Common myeloid progenitor, CD34-positive (primary cell): ENCODE measurements around the gene CEP120.

Experiments used
- CTCF ChIA-PET: fragments of 350-600 bp; sonication (Branson Sonifier 250); formaldehyde crosslinking; loops from one replicate; lab custom pipeline; 2021; ENCODE audit warnings: antibody characterized with exemption; lab: Charles Lee
- POLR2A ChIA-PET: fragments of 350-600 bp; sonication (Branson Sonifier 250); formaldehyde crosslinking; loops from one replicate; lab custom pipeline; 2021; ENCODE audit warnings: antibody characterized with exemption; lab: Charles Lee
- DNase-seq, 3 donors: peaks; one replicate each; pipeline versions ENCODE4 v3.0.0 to v3.0.0-alpha.2; 2013
- H3K27ac ChIP-seq, 2 experiments: 1 replicate in 1 of 2; 2 replicates in 1 of 2; pipeline ENCODE4 v1.7.0; 2013; ENCODE audit warnings: inconsistent platforms in 2 of 2, low read length in 2 of 2, mild to moderate bottlenecking in 2 of 2, low read depth in 1 of 2, moderate library complexity in 1 of 2; ENCODE audit not compliant: severe bottlenecking in 2 of 2, insufficient read depth in 1 of 2, poor library complexity in 1 of 2
- H3K27me3 ChIP-seq, 5 experiments: replicated peaks in 2 of 5; 1 replicate in 3 of 5; 2 replicates in 2 of 5; pipeline versions ENCODE4 v1.6.1 to v1.7.0; 2013; ENCODE audit warnings: low read length in 4 of 5, mild to moderate bottlenecking in 2 of 5, moderate library complexity in 2 of 5, inconsistent platforms in 1 of 5; ENCODE audit not compliant: insufficient read depth in 5 of 5, control insufficient read depth in 4 of 5
- H3K36me3 ChIP-seq, 4 experiments: 1 replicate in 2 of 4; 2 replicates in 2 of 4; pipeline versions ENCODE4 v1.6.1 to v1.7.0; 2013; ENCODE audit warnings: low read length in 3 of 4, control low read depth in 1 of 4, mild to moderate bottlenecking in 1 of 4; ENCODE audit not compliant: control insufficient read depth in 4 of 4, insufficient read depth in 4 of 4
- H3K4me1 ChIP-seq, 4 experiments: 1 replicate in 3 of 4; 2 replicates in 1 of 4; pipeline versions ENCODE4 v1.6.1 to v1.7.1; 2013; ENCODE audit warnings: low read length in 3 of 4, mild to moderate bottlenecking in 3 of 4, control low read depth in 1 of 4, inconsistent platforms in 1 of 4, moderate library complexity in 1 of 4; ENCODE audit not compliant: control insufficient read depth in 4 of 4, insufficient read depth in 4 of 4; ENCODE audit errors: control extremely low read depth in 1 of 4
- H3K4me3 ChIP-seq, 7 experiments: 1 replicate in 4 of 7; 2 replicates in 3 of 7; pipeline versions ENCODE4 v1.5.1 to v1.7.0; 2013; ENCODE audit warnings: mild to moderate bottlenecking in 7 of 7, low read length in 6 of 7, moderate library complexity in 6 of 7, inconsistent platforms in 2 of 7, low read depth in 2 of 7, control low read depth in 1 of 7; ENCODE audit not compliant: insufficient read depth in 4 of 7, control insufficient read depth in 1 of 7; ENCODE audit errors: extremely low read depth in 1 of 7
- H3K9me3 ChIP-seq, 5 experiments: 1 replicate in 4 of 5; 2 replicates in 1 of 5; pipeline versions ENCODE4 v1.6.1 to v1.7.1; 2013; ENCODE audit warnings: low read length in 4 of 5, mild to moderate bottlenecking in 2 of 5, inconsistent platforms in 1 of 5, low read depth in 1 of 5, moderate library complexity in 1 of 5; ENCODE audit not compliant: control insufficient read depth in 4 of 5, insufficient read depth in 2 of 5; ENCODE audit errors: control extremely low read depth in 1 of 5
- WGBS: methylation state at CpG from one replicate; pipeline ENCODE4 v1.1.5; 2013; ENCODE audit not compliant: insufficient coverage; 5-methylcytosine and 5-hydroxymethylcytosine counted together

The CEP120 gene

DNA sequence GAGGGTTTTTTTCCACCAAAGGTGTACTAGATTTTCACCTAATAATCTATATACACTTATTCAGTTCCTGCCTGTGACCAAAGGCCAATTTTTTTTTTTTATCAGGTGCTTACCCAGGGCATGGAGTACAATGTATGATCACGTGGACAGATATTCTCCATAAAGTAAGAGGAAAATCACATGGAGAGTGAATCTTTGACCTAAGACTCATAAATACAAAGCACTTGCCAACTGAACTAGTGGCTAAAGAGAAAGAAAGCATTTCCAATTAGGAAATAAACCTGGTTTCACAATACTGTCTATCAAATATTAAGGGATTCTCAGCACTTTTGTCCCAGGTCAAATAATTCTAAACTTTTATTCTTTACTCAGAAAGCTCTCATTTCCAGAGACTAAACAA lies 33.0 kb upstream of the CEP120 start:
- POLR2A ChIA-PET, result no interaction called here
- H3K9me3 ChIP-seq, result no peaks in the 10 kb centered on the region
- no peaks in the 10 kb centered on the region for H3K27me3 ChIP-seq
- no peak overlapping the region for H3K4me3 ChIP-seq
- CTCF ChIA-PET, result no interaction called here
- H3K4me1 ChIP-seq, result no peaks in the 10 kb centered on the region
- DNase-seq, result no peak
- no peak overlapping the region for H3K27ac ChIP-seq
- no peaks in the 10 kb centered on the region for H3K36me3 ChIP-seq
- no CpG with 5 or more reads among the region's 1 CpG for WGBS

DNA sequence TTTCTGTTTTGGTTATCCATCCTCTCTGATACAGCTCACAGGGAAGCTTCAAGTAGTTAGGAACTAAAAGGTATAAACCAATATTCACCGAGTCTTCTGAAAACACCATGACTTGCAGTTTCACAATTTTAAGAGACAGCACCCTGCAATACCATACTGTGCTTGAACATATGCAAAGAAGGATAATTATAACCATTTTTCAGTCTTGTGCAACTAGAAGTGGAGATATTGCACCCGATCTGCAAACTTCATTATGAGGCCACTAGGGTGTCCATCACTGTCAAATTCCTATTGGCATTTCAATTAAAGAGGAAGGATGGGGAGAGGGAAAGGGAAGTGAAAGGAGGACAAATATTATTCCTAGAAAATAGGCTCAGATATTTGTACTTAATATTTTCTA lies 32.4 kb upstream of the CEP120 start:
- POLR2A ChIA-PET, result no interaction called here
- 60% methylated on average over 1 of the region's 2 CpGs for WGBS
- no peak for DNase-seq
- Histone ChIP-seq H3K4me3 (no peak overlapping the region), H3K27me3 (no peaks in the 10 kb centered on the region), H3K36me3 (no peaks in the 10 kb centered on the region), H3K4me1 (no peaks in the 10 kb centered on the region), H3K9me3 (no peaks in the 10 kb centered on the region), H3K27ac (no peak overlapping the region)
- CTCF ChIA-PET, result interaction anchor here (1.3 kb wide), 1 partner anchor 61 kb away, joined by 3 read pairs; no protein-coding TSS in a partner anchor

DNA sequence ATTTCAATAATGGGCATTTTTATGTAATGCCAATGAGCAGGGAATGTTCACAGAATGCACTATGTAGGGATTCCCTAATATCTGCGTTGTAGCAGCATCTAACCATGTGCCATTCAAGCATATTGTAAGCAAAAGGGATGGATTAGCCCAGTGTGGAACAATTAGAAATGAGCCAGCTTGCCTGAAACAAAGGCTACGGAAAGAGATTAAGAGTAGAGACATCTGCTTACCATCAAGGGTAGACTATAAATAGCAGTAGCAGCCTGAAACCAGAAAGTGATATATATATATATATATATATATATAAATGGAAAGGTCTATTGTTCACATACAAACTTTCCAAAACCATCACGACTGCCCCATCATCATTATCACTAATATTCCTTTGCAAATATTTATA lies 31.9 kb upstream of the CEP120 start:
- Histone ChIP-seq H3K36me3 (no peaks in the 10 kb centered on the region), H3K27ac (no peak overlapping the region), H3K27me3 (no peaks in the 10 kb centered on the region), H3K4me1 (no peaks in the 10 kb centered on the region), H3K4me3 (no peak overlapping the region), H3K9me3 (no peaks in the 10 kb centered on the region)
- 100% methylated on average over 1 of the region's 3 CpGs for WGBS
- ChIA-PET CTCF (interaction anchor here (1.3 kb wide), 1 partner anchor 62 kb away, joined by 3 read pairs; no protein-coding TSS in a partner anchor), POLR2A (no interaction called here)
- DNase-seq, result no peak

DNA sequence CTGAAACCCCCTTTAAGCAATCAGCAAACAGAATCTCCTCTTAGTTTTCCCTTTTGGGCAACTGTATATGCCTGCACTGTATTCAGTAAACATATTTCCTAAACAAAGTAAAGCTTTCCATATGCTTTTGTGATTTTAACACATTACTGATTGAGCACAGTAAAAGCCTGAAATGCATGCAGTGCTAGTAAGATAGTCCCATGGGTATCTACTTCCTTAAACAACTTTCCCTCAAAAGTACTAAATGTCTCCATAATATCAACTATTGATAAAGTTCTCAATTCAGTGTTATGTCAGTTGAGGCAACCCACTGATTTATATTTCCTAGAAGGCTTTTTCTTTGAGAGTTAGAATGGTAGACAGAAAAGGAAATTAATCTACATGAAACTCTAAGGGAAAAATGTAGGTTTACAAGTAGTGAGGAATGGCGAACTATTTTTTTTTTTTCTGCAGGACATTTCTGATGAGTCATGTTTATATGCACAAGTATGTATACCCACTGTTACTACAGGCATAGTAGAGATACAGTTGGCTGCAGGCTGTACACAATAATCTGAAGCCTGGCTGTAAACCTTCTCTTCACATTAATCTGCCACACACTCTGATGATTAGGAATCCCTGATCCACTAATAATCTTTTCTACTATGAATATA lies 31.2 kb upstream of the CEP120 start:
- H3K27ac ChIP-seq, result no peak overlapping the region
- H3K4me1 ChIP-seq, result no peaks in the 10 kb centered on the region
- ChIA-PET POLR2A (no interaction called here), CTCF (interaction anchor here (1.3 kb wide), 1 partner anchor 62 kb away, joined by 3 read pairs; no protein-coding TSS in a partner anchor)
- no peak for DNase-seq
- no peaks in the 10 kb centered on the region for H3K36me3 ChIP-seq
- H3K9me3 ChIP-seq, result no peaks in the 10 kb centered on the region
- WGBS, result no CpG with 5 or more reads among the region's 1 CpG
- no peak overlapping the region for H3K4me3 ChIP-seq
- no peaks in the 10 kb centered on the region for H3K27me3 ChIP-seq

DNA sequence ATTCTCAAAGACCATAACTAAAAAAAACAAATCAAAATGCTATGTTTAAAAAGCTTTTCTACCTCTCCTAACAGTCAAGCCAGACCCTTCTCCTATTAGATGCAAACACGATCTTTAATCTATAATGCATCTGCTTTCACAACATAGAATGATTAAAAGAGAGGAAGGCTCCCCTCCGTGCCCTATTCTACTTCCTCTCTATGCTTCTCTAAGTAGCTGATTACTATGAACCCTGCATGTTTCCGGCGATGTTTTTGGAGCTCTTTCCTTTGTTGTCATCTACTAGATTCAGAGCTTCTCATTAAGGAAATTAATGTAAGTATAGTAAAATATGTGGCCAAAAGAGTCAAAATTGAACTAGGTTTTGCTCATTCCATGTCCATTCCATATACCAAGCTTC lies 29.2 kb upstream of the CEP120 start:
- CTCF ChIA-PET, result interaction anchor here (1.2 to 1.7 kb wide), 2 partner anchors 10 to 26 kb away, joined by 3 read pairs; no protein-coding TSS in a partner anchor

DNA sequence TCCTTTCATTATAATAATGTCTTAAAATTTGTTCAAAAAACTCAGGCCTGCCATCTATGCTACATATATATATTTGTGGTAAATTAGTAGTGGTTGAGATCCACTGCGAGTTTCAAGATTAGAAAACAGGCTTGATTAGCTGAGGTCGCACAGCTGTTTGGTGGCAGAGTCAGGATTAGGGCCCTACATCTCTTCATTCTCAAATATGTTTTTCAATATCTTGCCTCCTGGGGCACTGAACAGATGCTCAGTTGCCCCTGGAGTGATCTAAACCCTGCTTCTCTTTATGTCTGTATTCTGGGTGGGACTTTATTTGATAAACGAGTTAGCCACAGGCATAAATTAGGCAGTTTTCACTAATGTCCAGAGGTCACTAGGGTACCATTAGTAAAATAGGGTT lies 27.8 kb upstream of the CEP120 start:
- WGBS, result 100% methylated on average over 1 of the region's 3 CpGs
- POLR2A ChIA-PET, result no interaction called here

More for the DNA sequence above, 29.2 kb upstream of the CEP120 start:
- Histone ChIP-seq H3K9me3 (no peaks in the 10 kb centered on the region), H3K36me3 (no peaks in the 10 kb centered on the region), H3K4me1 (no peaks in the 10 kb centered on the region), H3K4me3 (no peak overlapping the region), H3K27ac (no peak overlapping the region), H3K27me3 (no peaks in the 10 kb centered on the region)
- no peak for DNase-seq
- no CpG with 5 or more reads among the region's 4 CpGs for WGBS
- POLR2A ChIA-PET, result interaction anchor here (0.6 kb wide), 1 partner anchor 758 kb away, joined by 3 read pairs; no protein-coding TSS in a partner anchor

DNA sequence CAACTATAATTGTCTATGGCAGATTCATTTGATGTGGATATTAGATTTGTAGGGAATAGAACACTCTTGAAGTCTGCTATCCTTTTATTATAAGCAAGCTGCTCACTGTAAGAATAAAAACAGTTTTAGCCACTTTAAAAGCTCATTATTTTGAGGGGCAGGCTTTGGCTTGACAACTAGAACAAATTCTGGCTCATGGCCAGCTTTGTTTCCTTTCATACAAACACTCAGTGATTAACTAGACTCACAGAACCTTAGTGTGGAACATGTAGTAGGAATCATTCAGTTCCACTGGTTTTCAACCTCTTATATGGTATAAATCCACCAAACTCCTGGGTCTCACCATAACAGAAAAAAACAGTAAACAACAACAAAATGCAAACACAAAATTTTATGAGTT lies 27.4 kb upstream of the CEP120 start:
- H3K9me3 ChIP-seq, result no peaks in the 10 kb centered on the region
- H3K36me3 ChIP-seq, result no peaks in the 10 kb centered on the region
- no peaks in the 10 kb centered on the region for H3K4me1 ChIP-seq
- no peaks in the 10 kb centered on the region for H3K27me3 ChIP-seq
- ChIA-PET CTCF (no interaction called here), POLR2A (no interaction called here)
- DNase-seq, result peak in 2 of 3 donors; percentile 20 to 28
- H3K27ac ChIP-seq, result no peak overlapping the region
- H3K4me3 ChIP-seq, result no peak overlapping the region

More for the DNA sequence above, 27.8 kb upstream of the CEP120 start:
- no peaks in the 10 kb centered on the region for H3K4me1 ChIP-seq
- no peaks in the 10 kb centered on the region for H3K9me3 ChIP-seq
- DNase-seq, result no peak
- H3K27ac ChIP-seq, result no peak overlapping the region
- no peak overlapping the region for H3K4me3 ChIP-seq
- no peaks in the 10 kb centered on the region for H3K27me3 ChIP-seq
- CTCF ChIA-PET, result interaction anchor here (1.7 kb wide), 1 partner anchor 25 kb away, joined by 3 read pairs; no protein-coding TSS in a partner anchor
- no peaks in the 10 kb centered on the region for H3K36me3 ChIP-seq
